ENCODE results near the gene NCAPH2.

Gene NCAPH2

GRCh38 chr22:50481440-50482106 lies 26.5 kb upstream of the NCAPH2 start, which contains the start of gene ADM2:
Gene ADM2, plus strand, starts transcription at chr22:50481543. Its CDS starts 305 bp downstream, at chr22:50481848.
- in situ Hi-C loops (cut with HindIII; ENCODE audit: low sequenced_read_pairs), result no loop called here
- TF ChIP-seq, protein P1, sequence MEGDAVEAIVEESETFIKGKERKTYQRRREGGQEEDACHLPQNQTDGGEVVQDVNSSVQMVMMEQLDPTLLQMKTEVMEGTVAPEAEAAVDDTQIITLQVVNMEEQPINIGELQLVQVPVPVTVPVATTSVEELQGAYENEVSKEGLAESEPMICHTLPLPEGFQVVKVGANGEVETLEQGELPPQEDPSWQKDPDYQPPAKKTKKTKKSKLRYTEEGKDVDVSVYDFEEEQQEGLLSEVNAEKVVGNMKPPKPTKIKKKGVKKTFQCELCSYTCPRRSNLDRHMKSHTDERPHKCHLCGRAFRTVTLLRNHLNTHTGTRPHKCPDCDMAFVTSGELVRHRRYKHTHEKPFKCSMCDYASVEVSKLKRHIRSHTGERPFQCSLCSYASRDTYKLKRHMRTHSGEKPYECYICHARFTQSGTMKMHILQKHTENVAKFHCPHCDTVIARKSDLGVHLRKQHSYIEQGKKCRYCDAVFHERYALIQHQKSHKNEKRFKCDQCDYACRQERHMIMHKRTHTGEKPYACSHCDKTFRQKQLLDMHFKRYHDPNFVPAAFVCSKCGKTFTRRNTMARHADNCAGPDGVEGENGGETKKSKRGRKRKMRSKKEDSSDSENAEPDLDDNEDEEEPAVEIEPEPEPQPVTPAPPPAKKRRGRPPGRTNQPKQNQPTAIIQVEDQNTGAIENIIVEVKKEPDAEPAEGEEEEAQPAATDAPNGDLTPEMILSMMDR (IDR thresholded peaks at IDR 0.05; ENCODE audit: low read depth, low read length), result no peak
- DNase-seq (ENCODE audit: low read depth, low spot score), result no peak
- H3K4me3 ChIP-seq (ENCODE audit: low read depth, low read length), result peak within 1 kb of the TSS; percentile 60

DNA sequence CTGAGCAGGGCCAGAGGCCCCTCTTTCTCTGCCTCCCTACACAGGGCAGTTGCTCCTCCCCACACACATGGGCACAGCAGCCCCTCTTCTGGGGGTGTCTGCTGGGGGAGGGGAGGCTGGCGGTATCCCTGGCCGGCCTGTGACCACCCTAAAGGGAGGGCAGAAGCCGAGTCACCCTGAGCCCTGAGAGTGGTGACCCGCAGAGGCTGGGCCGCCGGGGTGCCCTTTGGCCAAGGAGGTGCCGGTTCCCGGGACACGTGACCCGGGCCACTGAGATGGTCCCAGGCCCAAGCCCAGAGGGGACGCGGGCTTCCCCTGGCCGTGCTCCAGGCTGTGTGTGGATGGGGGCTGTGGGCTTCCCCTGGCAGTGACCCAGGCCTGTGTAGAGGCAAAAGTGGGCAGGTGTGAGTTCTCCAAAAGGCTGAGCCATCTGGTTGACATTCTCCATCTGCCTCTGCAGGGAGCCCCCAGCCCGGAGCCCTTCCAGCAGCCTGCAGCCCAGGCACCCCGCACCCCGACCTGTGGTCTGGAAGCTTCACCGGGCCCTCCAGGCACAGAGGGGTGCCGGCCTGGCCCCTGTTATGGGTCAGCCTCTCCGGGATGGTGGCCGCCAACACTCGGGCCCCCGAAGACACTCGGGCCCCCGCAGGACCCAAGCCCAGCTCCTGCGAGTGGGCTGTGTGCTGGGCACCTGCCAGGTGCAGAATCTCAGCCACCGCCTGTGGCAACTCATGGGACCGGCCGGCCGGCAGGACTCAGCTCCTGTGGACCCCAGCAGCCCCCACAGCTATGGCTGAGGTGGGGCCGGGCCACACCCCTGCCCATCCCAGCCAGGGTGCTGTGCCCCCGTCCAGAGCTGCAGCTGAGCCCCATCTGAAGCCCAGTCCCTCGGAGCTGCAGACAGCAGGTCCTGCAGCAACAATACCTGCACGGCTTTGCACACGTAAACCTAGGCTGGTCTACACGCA lies 25.6 kb upstream of the NCAPH2 start:
- H3K4me3 ChIP-seq (ENCODE audit: low read depth, low read length), result peak overlapping the region; percentile 60
- DNase-seq (ENCODE audit: low read depth, low spot score), result no peak
- in situ Hi-C loops (cut with HindIII; ENCODE audit: low sequenced_read_pairs), result no loop called here
- TF ChIP-seq, protein P1 (IDR thresholded peaks at IDR 0.05; ENCODE audit: low read depth, low read length), result no peak

DNA sequence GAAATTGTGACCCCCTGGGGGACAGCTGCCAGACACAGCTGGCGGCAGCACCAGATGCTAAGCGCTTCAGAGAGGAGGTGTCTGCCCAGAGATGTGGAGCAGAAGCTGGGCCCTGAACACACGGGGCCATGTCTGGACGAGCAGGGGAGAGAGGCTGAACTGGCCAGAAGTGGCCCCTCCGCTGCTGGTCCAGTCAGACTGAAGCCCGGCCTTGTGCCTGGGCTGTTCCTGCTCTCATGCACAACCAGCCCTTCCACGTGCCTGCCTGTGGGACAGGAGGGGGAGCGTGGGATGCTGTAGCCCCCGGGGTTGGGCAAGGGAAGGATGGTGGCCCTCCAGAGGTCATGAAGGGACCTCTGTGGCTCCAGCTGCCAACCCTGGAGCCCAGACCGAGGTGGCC lies 24.9 kb upstream of the NCAPH2 start:
- DNase-seq (ENCODE audit: low read depth, low spot score), result no peak
- TF ChIP-seq, protein P1 (IDR thresholded peaks at IDR 0.05; ENCODE audit: low read depth, low read length), result no peak
- in situ Hi-C loops (cut with HindIII; ENCODE audit: low sequenced_read_pairs), result no loop called here
- no peak overlapping the region for H3K4me3 ChIP-seq (ENCODE audit: low read depth, low read length)

DNA sequence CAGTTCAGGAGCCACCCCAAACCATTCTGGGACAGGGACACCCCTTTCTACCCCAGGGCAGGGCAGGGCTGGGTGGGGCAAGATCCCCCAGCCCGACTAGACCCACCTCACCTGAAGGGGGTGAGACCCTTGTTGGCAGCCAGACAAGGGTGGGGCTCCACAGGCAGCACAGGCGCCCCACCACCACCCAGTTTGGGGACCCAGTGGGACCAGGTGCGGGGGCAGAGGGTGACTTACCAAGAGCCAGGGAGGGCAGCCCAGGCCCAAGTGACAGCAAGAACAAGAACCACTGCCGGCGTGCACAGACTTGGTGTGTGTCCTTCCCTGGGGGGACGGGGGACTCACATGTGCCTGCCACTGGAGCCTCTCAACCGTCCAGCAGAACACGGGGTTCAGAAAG lies 24.5 kb upstream of the NCAPH2 start:
- H3K4me3 ChIP-seq (ENCODE audit: low read depth, low read length), result no peak overlapping the region
- in situ Hi-C loops (cut with HindIII; ENCODE audit: low sequenced_read_pairs), result no loop called here
- no peak for DNase-seq (ENCODE audit: low read depth, low spot score)
- TF ChIP-seq, protein P1 (IDR thresholded peaks at IDR 0.05; ENCODE audit: low read depth, low read length), result no peak

GRCh38 chr22:50483977-50484853 lies 23.8 kb upstream of the NCAPH2 start:
- DNase-seq (ENCODE audit: low read depth, low spot score), result no peak
- in situ Hi-C loops (cut with HindIII; ENCODE audit: low sequenced_read_pairs), result no loop called here
- TF ChIP-seq, protein P1 (IDR thresholded peaks at IDR 0.05; ENCODE audit: low read depth, low read length), result no peak
- no peak overlapping the region for H3K4me3 ChIP-seq (ENCODE audit: low read depth, low read length)
